Activated CD8-positive, alpha-beta memory T cell treated with anti-CD3 and anti-CD28 coated beads for 24 hours (primary cell): Measurements from ENCODE around the gene PPP2R2C.

Experiments
- DNase-seq: peaks from one replicate; pipeline ENCODE4 v3.0.0-alpha.2; 2020

PPP2R2C gene

DNA sequence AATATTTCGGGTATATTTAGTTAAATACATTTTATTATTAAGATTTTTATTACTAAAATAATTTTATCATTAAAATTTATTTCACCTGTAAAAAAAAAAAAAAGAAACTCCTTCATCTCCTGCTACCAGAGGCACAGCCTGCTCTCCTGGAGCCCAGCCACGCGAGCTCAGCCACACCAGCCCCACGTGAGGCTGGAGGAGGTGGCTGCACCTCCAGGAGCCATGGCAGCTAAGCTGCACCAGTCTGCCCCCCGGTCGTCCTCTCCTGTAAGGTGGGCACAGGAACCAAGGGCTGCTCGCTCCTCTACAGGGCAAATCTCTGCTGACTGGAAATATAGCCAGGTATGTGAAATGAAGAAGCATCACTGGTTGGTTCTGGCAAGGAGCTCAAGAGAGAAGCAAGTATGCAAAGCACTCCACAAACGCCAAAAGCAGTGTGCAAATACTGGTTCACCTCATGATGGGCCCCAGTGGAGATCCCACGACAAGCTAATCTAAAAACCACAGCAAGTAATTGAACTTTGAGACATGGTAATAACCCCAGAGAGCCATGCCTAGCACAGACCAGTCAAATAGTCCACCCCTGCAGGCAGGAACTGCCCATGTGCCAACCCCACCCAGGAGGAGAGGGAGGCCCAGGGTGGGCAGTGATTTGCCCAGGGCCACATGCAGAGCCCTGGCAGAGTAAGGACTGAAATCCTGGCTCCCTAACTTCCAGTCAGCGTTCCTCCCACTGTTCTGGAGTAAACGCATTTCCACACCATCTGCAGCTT lies 112.7 kb downstream of the PPP2R2C start:
- no peak for DNase-seq

DNA sequence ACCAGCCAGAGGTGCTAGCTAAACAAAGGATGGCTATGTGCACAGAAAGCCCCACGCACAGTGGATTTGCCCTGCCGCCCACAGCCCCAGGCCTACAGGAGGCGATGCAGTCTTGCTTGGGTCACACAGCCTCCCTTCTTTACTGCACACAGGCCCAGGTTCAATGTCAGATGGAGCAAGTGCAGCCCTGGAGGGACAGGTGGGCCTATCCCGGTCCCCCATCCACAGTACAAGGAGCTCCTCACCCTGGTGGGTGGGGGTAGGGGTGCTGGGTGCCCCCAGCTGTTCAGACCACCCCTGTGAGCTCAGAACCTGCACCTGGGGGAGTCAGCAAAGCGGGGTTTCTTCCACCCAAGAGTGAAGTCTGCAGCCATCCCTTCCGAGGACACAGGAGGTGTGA lies 114.9 kb downstream of the PPP2R2C start:
- no peak for DNase-seq

GRCh38 chr4:6356076-6356560 lies 116.3 kb downstream of the PPP2R2C start:
- DNase-seq = no peak

DNA sequence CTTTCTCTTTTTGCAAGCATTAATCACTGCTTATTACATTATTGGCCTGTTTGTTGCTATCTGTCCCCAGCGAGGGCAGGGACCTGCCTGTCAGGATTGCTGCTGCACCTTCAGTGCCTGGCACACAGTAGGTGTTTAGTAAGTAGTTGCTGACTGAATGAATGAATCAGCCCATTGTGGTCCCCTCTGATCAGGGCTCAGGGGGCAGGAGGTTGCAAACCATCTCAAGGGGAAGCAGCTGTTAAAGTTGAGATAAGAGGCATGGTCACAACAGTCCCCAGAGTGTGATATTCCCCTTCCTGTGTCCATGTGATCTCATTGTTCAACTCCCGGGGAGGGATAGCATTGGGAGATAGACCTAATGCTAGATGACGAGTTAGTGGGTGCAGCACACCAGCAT lies 117.4 kb downstream of the PPP2R2C start:
- DNase-seq = no peak

GRCh38 chr4:6354626-6355025 lies 117.8 kb downstream of the PPP2R2C start:
- DNase-seq = no peak

DNA sequence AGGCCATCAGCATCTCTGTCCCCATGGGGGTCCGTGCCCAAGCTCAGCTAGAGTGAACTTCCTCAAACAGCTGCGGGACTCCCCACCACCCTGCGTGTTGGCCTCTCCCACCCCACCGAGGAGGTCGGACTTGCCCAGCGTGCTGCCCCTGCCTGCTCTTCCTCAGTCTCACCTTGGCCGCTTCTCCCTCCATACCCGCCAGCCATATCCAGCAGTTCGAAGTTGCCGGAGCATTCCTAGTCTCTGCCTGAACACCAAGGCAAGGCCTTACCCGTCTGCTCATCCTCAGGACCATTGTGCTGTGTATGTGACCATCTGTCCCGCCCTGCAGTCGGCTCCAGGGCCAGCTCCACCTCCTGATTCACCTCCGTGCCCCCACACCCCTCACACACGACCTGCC lies 118.3 kb downstream of the PPP2R2C start:
- DNase-seq = no peak

DNA sequence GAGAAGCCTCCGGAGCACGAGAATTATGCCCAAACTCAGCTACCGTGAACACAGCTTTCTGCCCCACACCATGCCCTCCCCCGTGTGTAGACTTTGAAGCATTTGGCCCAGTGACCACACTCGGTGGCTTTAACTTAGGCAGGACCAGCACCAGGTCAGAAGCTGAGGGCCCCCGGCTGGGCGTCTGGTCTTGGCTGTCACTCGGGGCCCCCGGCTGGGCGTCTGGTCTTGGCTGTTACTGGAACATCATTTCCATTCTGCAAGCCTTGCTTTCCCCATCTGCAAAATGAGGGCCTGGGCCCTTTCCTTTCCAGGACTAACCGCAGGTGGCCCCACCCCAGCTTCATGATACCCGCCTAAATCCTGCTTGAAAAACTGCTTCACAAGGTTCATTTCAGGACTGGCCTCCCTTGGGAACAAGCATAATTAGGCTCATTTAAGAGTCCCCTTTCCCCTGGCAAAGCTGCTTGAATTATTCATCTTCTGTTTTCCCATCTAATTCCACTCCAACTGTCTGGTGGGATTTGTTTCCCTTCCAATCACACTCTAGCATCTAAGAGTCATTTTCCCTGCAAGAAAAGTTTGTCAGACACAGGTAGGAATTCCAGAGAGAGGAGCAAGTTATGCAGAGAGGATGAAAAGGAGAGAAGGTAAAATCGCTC lies 120.3 kb downstream of the PPP2R2C start:
- no peak for DNase-seq

DNA sequence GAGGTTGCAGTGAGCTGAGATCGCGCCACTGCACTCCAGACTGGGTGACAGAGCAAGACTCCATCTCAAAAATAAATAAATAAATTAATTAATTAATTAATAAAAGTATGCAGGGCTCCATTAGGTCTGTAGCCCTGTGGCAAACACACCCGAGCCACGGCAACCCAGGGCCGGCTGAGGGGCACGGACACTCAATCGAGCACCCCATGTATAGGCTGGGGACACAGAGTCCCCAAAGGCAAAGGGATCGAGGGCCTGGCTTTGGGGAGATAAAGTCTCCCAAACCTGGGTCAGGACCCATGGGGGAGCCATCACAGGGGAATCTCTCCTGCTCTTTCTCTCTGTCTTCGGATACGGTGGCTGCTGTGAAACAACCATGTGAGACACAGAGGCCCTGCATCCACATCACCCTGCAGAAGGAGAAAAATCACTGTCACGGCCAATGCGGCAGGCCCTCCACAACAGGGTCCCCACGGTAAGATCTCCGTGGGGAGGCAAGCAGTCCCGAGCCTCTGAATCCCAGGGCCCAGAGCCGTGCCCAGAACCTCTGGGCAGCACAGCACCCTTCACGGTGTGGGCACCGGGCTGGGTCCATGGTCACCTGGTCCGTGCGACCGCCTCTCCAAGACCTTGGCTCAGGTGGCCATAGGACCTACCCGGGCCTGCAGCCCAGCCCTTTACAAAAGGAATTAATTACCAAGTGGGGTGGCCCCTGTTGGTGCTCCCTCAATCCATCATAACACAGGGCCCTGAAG lies 121.0 kb downstream of the PPP2R2C start:
- DNase-seq = no peak

DNA sequence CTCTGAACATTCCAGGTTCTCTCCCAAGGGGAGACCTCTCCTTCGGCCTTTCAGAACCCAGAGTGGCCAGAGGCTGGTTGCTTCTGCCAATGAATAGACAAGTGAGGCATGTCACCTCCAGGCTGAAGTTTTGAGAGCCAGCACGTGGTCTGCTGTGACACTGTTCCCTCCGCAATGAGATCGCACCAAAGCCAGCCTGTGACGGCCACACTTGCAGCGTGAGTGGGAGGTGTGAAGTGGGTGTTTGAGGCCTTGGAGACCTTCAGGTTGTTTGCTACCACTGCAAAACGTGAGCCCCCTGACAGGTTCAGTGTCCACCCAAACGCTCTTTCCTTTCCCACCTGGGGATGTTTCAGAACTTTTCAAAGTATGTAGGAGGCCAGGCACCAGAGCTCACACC lies 121.8 kb downstream of the PPP2R2C start:
- no peak for DNase-seq

DNA sequence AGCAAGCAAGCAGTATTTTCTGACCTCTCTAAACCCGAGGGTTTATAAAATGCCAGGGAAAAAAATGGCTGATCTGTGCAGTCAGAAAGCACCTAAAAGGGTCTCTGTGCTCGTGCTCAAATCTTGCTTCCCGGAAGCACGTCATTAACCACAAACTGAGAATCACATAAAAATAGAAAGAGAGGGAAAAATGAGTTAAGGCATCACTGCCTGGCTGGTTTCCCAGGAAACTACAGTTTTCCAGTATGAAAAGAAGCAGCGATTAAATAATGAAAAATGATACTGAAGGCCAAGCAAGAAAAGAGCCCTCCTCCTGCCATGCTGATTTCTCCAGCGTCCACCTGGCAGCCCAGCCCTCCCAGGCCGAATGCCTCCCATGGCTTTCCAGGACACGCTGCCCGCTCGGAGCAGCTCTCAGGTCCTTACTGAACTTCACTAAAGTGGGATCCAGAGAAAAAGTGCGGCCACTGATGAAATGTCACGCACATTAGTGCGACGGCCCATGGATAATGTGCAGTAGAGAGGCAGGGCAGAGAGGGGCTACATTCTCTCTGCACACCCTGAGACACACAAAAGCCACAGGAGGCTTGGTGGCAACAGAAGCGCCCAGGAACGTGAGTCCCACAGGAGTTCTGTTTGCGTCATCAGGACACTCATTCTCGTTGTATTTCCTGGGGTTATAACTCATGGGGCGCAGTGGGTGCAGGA lies 122.4 kb downstream of the PPP2R2C start:
- DNase-seq = no peak

GRCh38 chr4:6348408-6348807 lies 124.0 kb downstream of the PPP2R2C start:
- DNase-seq = no peak

- no peak for DNase-seq
Observed at GRCh38 chr4:6347511-6348045, 124.8 kb downstream of the PPP2R2C start.

GRCh38 chr4:6346373-6347110 lies 125.9 kb downstream of the PPP2R2C start:
- no peak for DNase-seq

DNA sequence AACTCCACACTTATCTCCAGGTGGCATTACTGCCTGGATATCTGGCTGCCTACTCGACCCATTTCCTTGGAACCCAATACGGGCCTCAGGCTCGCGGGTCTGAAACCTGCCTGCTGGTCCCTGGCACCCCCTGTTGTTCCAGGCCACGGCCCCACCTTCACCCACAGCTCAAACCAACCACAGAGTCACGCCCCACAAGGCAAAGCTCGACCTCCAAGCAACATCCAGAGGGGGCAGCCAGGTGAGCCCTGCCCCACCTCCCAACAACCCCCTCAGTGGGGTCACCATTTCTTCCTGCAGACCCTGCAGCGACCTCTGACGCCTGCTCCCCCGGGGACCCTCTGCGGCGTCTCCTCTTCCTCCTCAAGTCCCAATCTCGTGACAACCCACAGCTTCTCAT lies 126.5 kb downstream of the PPP2R2C start:
- no peak for DNase-seq

DNA sequence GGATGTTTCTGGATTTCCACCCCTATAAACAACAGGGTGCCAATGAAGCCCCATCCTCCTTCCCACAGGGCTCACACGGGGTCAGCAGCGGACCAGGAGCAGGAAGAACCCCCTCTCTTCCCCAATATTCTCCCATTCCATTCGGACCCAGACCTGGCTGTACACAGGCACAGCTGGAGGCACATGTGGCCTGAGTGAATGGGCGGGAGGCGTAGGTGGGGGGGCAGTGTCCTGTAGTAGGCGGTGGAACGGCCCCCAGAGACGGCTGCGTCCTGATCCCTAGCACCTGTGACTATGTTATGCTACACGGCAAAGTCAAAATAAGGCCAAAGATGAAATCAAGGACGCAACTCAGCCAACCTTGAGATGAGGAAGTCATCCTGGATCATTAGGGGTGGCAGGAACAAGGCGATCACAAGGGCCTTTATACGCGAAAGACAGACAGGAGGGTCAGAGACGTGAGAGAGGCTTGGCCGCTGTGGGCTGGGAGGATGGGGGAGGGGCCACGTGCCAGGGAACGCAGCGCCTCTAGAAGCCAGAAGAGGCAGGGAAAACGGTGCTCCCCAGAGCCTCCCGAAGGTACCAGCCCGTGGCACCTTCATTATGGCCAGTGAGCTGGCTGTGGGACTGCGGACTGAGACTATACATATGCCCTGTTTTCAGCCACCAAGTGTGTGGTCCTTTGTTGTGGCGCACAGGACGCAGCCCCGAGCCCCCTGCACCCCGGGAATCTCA lies 127.2 kb downstream of the PPP2R2C start:
- DNase-seq = no peak

GRCh38 chr4:6343939-6344408 lies 128.4 kb downstream of the PPP2R2C start:
- no peak for DNase-seq

DNA sequence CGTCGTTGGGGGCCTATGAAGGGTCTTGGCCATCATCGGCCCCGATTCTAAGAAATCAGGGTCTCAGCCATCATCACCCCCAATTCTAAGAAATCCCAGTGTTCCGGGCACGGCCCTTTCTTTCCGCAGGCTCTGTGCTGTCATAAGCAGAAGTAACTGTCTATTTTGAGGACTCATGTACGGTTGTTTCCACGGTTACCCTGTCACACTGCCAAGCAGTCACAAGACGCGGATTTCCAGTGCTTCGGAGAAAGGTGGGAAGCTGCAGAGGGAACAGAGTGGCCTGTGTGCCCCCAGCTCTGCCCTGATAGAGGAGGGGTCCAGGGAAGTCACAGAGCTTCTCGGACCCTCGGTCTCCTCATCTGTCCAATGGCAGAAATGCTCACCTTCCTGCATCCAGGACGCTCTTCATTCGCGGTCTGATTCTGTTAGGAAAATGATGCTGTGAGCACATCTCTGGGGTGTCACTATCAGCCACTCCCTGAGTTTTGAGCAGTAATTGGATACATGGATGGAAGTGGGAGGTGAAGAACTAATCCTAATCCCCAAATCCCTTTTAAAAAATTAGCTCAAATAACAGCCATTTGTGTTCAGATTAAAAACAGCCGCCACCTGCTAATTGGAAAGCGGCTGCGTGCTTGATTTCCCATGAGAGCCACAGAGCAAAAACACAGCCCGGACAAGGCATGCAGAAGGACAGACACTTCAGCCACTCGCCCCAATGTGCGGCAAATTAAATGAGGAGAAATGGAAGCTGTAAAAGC lies 129.7 kb downstream of the PPP2R2C start:
- DNase-seq = no peak

- no peak for DNase-seq
Observed at GRCh38 chr4:6341696-6342095, 130.7 kb downstream of the PPP2R2C start.

- no peak for DNase-seq
Observed at GRCh38 chr4:6340446-6341015, 131.9 kb downstream of the PPP2R2C start.

GRCh38 chr4:6339818-6340445 lies 132.5 kb downstream of the PPP2R2C start:
- no peak for DNase-seq
